ENCODE results near the gene SPRTN.

The SPRTN gene
- total RNA-seq, result 24.2 to 34.8 (median 30.8) reads per million in 3 donors

GRCh38 chr1:231338270-231339128 is at the start of gene SPRTN:
Gene SPRTN (plus strand): TSS chr1:231338293. CDS start chr1:231338384, 91 bp downstream.
- Histone ChIP-seq H3K27me3 (replicated peaks; ENCODE audit: control insufficient read depth, insufficient read depth, low read length, poor library complexity, severe bottlenecking) (no peaks in the 10 kb centered on the region), H3K36me3 (ENCODE audit: control insufficient read depth, insufficient read depth, low read length) (peaks cover 4% of the 10 kb centered on the region), H3K4me1 (ENCODE audit: control insufficient read depth, insufficient read depth, low read length, poor library complexity, severe bottlenecking) (peaks cover 28% of the 10 kb centered on the region), H3K4me3 (ENCODE audit: insufficient read depth, low read depth, low read length, poor library complexity, severe bottlenecking) (peak within 1 kb of the TSS; percentile 86), H3K27ac (ENCODE audit: insufficient read depth, low read length, poor library complexity, severe bottlenecking) (peak within 1 kb of the TSS; percentile 91), H3K9me3 (ENCODE audit: control insufficient read depth, low read length) (no peaks in the 10 kb centered on the region)
- no peak for DNase-seq

DNA sequence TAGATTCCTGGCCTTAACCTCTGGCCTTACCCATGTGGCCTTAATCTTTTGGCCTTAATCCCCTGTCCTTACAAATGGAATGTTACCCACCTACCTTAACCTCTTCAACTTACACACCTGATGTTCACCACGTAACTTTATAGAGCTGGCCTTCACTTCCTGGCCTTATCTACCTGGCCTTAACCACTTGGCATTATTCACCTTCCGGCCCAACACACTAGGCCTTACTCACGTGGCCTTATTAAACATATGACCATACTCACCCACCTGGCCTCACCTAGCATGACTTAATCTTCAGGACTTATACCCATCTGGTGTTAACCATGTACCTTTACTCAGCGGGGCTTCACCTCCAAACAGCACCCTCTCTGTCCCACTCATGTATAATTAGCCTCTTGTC is 42.2 kb upstream of the SPRTN start:
- H3K27me3 ChIP-seq (replicated peaks; ENCODE audit: control insufficient read depth, insufficient read depth, low read length, poor library complexity, severe bottlenecking), result no peaks in the 10 kb centered on the region
- DNase-seq, result no peak
- no peak overlapping the region for H3K27ac ChIP-seq (ENCODE audit: insufficient read depth, low read length, poor library complexity, severe bottlenecking)
- H3K4me1 ChIP-seq (ENCODE audit: control insufficient read depth, insufficient read depth, low read length, poor library complexity, severe bottlenecking), result no peaks in the 10 kb centered on the region
- no peak overlapping the region for H3K4me3 ChIP-seq (ENCODE audit: insufficient read depth, low read depth, low read length, poor library complexity, severe bottlenecking)
- H3K9me3 ChIP-seq (ENCODE audit: control insufficient read depth, low read length), result no peaks in the 10 kb centered on the region
- no peaks in the 10 kb centered on the region for H3K36me3 ChIP-seq (ENCODE audit: control insufficient read depth, insufficient read depth, low read length)

- no peaks in the 10 kb centered on the region for H3K4me1 ChIP-seq (ENCODE audit: control insufficient read depth, insufficient read depth, low read length, poor library complexity, severe bottlenecking)
- H3K27me3 ChIP-seq (replicated peaks; ENCODE audit: control insufficient read depth, insufficient read depth, low read length, poor library complexity, severe bottlenecking), result no peaks in the 10 kb centered on the region
- no peak overlapping the region for H3K4me3 ChIP-seq (ENCODE audit: insufficient read depth, low read depth, low read length, poor library complexity, severe bottlenecking)
- no peak overlapping the region for H3K27ac ChIP-seq (ENCODE audit: insufficient read depth, low read length, poor library complexity, severe bottlenecking)
- no peak for DNase-seq
- H3K9me3 ChIP-seq (ENCODE audit: control insufficient read depth, low read length), result no peaks in the 10 kb centered on the region
- no peaks in the 10 kb centered on the region for H3K36me3 ChIP-seq (ENCODE audit: control insufficient read depth, insufficient read depth, low read length)
Measured at GRCh38 chr1:231301990-231302389, 36.1 kb upstream of the SPRTN start.

DNA sequence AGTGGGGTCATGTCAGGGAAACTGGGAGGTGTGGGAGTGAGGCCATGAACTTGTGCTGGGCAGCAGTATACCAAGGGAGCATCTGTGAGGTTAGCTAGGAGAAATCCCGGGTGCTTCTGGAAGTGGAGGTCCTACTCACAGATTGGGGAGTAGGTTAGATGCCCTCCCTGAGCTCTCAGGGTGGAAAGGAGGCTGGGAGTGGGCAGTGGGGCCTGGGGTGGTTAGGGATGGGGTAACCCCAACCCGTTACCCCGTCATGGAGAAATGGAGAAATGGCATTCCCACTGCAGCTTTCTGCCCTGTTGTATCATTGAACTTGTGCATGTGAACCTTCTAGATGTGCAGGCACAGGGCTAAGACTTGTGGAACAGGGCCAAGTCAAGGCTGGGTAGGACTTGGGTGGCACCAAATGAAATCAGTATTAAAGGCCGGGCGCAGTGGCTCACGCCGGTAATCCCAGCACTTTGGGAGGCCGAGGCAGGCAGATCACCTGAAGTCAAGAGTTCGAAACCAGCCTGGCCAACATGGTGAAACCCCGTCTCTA is 27.6 kb upstream of the SPRTN start:
- no peaks in the 10 kb centered on the region for H3K27me3 ChIP-seq (replicated peaks; ENCODE audit: control insufficient read depth, insufficient read depth, low read length, poor library complexity, severe bottlenecking)
- no peak overlapping the region for H3K4me3 ChIP-seq (ENCODE audit: insufficient read depth, low read depth, low read length, poor library complexity, severe bottlenecking)
- no peak overlapping the region for H3K27ac ChIP-seq (ENCODE audit: insufficient read depth, low read length, poor library complexity, severe bottlenecking)
- no peak for DNase-seq
- H3K9me3 ChIP-seq (ENCODE audit: control insufficient read depth, low read length), result no peaks in the 10 kb centered on the region
- no peaks in the 10 kb centered on the region for H3K36me3 ChIP-seq (ENCODE audit: control insufficient read depth, insufficient read depth, low read length)
- H3K4me1 ChIP-seq (ENCODE audit: control insufficient read depth, insufficient read depth, low read length, poor library complexity, severe bottlenecking), result no peaks in the 10 kb centered on the region

GRCh38 chr1:231311720-231312431 is 26.2 kb upstream of the SPRTN start:
- Histone ChIP-seq H3K4me1 (ENCODE audit: control insufficient read depth, insufficient read depth, low read length, poor library complexity, severe bottlenecking) (no peaks in the 10 kb centered on the region), H3K4me3 (ENCODE audit: insufficient read depth, low read depth, low read length, poor library complexity, severe bottlenecking) (no peak overlapping the region), H3K27me3 (replicated peaks; ENCODE audit: control insufficient read depth, insufficient read depth, low read length, poor library complexity, severe bottlenecking) (no peaks in the 10 kb centered on the region), H3K27ac (ENCODE audit: insufficient read depth, low read length, poor library complexity, severe bottlenecking) (no peak overlapping the region), H3K9me3 (ENCODE audit: control insufficient read depth, low read length) (no peaks in the 10 kb centered on the region), H3K36me3 (ENCODE audit: control insufficient read depth, insufficient read depth, low read length) (no peaks in the 10 kb centered on the region)
- no peak for DNase-seq

DNA sequence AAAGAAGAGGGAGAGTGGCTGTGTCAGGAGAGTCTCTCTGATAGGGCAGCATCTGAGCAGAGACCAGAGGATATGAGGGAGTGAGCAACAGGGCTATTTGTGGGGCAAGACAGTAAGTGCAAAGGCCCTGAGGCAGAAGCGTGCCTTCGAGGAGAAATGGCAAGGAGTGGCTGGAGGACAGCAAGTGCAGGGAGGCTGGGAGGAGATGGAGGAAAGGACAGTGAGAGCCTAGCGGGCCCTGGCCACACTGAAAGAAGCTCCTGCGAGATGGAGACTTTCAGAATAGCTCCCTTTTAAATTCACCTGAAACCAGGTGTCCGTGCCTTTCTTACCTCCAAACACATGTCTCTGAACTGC is 25.7 kb upstream of the SPRTN start:
- no peaks in the 10 kb centered on the region for H3K9me3 ChIP-seq (ENCODE audit: control insufficient read depth, low read length)
- H3K4me1 ChIP-seq (ENCODE audit: control insufficient read depth, insufficient read depth, low read length, poor library complexity, severe bottlenecking), result no peaks in the 10 kb centered on the region
- DNase-seq, result no peak
- no peak overlapping the region for H3K4me3 ChIP-seq (ENCODE audit: insufficient read depth, low read depth, low read length, poor library complexity, severe bottlenecking)
- no peaks in the 10 kb centered on the region for H3K36me3 ChIP-seq (ENCODE audit: control insufficient read depth, insufficient read depth, low read length)
- no peaks in the 10 kb centered on the region for H3K27me3 ChIP-seq (replicated peaks; ENCODE audit: control insufficient read depth, insufficient read depth, low read length, poor library complexity, severe bottlenecking)
- no peak overlapping the region for H3K27ac ChIP-seq (ENCODE audit: insufficient read depth, low read length, poor library complexity, severe bottlenecking)

GRCh38 chr1:231313661-231314060 is 24.4 kb upstream of the SPRTN start:
- no peaks in the 10 kb centered on the region for H3K27me3 ChIP-seq (replicated peaks; ENCODE audit: control insufficient read depth, insufficient read depth, low read length, poor library complexity, severe bottlenecking)
- H3K27ac ChIP-seq (ENCODE audit: insufficient read depth, low read length, poor library complexity, severe bottlenecking), result no peak overlapping the region
- no peaks in the 10 kb centered on the region for H3K36me3 ChIP-seq (ENCODE audit: control insufficient read depth, insufficient read depth, low read length)
- no peak for DNase-seq
- no peaks in the 10 kb centered on the region for H3K9me3 ChIP-seq (ENCODE audit: control insufficient read depth, low read length)
- no peaks in the 10 kb centered on the region for H3K4me1 ChIP-seq (ENCODE audit: control insufficient read depth, insufficient read depth, low read length, poor library complexity, severe bottlenecking)
- no peak overlapping the region for H3K4me3 ChIP-seq (ENCODE audit: insufficient read depth, low read depth, low read length, poor library complexity, severe bottlenecking)

- Histone ChIP-seq H3K27me3 (replicated peaks; ENCODE audit: control insufficient read depth, insufficient read depth, low read length, poor library complexity, severe bottlenecking) (no peaks in the 10 kb centered on the region), H3K4me1 (ENCODE audit: control insufficient read depth, insufficient read depth, low read length, poor library complexity, severe bottlenecking) (no peaks in the 10 kb centered on the region), H3K27ac (ENCODE audit: insufficient read depth, low read length, poor library complexity, severe bottlenecking) (no peak overlapping the region), H3K36me3 (ENCODE audit: control insufficient read depth, insufficient read depth, low read length) (no peaks in the 10 kb centered on the region), H3K4me3 (ENCODE audit: insufficient read depth, low read depth, low read length, poor library complexity, severe bottlenecking) (no peak overlapping the region), H3K9me3 (ENCODE audit: control insufficient read depth, low read length) (no peaks in the 10 kb centered on the region)
- DNase-seq, result no peak
Measured at GRCh38 chr1:231315887-231316286, 22.2 kb upstream of the SPRTN start.

DNA sequence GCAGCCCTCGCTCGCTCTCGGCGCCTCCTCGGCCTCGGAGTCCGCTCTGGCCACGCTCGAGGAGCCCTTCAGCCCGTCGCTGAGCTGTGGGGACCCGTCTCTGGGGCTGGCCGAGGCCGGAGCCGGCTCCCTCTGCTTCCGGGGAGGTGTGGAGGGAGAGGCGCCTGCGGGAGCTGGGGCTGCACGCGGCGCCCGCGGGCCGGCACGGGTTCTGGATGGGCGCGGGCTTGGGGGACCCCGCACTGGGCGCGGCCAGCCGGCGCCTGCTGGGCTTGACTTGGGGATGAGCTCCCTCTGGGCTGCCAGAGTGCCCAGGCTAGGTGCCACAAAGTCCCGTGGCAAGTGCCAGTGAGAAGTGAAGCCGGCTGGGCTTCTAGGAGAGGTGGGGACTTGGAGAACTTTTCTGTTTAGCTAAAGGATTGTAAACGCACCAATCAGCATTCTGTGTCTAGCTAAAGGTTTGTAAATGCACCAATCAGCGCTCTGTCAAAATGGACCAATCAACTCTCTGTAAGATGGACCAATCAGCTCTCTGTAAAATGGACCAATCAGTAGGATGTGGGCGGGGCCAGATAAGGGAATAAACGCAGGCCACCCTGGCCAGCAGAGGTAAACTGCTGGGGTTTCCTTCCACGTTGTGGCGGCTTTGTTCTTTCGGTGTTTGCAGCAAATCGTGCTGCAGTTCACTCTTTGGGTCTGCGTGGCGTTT is 20.6 kb upstream of the SPRTN start:
- H3K27me3 ChIP-seq (replicated peaks; ENCODE audit: control insufficient read depth, insufficient read depth, low read length, poor library complexity, severe bottlenecking), result no peaks in the 10 kb centered on the region
- no peak overlapping the region for H3K27ac ChIP-seq (ENCODE audit: insufficient read depth, low read length, poor library complexity, severe bottlenecking)
- no peak for DNase-seq
- no peak overlapping the region for H3K4me3 ChIP-seq (ENCODE audit: insufficient read depth, low read depth, low read length, poor library complexity, severe bottlenecking)
- H3K36me3 ChIP-seq (ENCODE audit: control insufficient read depth, insufficient read depth, low read length), result no peaks in the 10 kb centered on the region
- no peaks in the 10 kb centered on the region for H3K4me1 ChIP-seq (ENCODE audit: control insufficient read depth, insufficient read depth, low read length, poor library complexity, severe bottlenecking)
- H3K9me3 ChIP-seq (ENCODE audit: control insufficient read depth, low read length), result no peaks in the 10 kb centered on the region

Data from effector memory CD4-positive, alpha-beta T cell (primary cell).